NCI-H2227 (cell line): ENCODE data around the gene PCDHA11.
"Not testable (repeated sequence)": the region's sequence is repeated elsewhere in the genome, so short reads cannot be mapped to it uniquely, and the experiment has no call there.

Experiments used
- DNase-seq: peaks from one replicate; lab custom pipeline; 2025; ENCODE audit not compliant: unreplicated experiment; lab: John Stamatoyannopoulos, UW

Gene PCDHA11

GRCh38 chr5:140849831-140850634 is 18.7 kb upstream of the PCDHA11 start:
- not testable (repeated sequence) for DNase-seq

DNA sequence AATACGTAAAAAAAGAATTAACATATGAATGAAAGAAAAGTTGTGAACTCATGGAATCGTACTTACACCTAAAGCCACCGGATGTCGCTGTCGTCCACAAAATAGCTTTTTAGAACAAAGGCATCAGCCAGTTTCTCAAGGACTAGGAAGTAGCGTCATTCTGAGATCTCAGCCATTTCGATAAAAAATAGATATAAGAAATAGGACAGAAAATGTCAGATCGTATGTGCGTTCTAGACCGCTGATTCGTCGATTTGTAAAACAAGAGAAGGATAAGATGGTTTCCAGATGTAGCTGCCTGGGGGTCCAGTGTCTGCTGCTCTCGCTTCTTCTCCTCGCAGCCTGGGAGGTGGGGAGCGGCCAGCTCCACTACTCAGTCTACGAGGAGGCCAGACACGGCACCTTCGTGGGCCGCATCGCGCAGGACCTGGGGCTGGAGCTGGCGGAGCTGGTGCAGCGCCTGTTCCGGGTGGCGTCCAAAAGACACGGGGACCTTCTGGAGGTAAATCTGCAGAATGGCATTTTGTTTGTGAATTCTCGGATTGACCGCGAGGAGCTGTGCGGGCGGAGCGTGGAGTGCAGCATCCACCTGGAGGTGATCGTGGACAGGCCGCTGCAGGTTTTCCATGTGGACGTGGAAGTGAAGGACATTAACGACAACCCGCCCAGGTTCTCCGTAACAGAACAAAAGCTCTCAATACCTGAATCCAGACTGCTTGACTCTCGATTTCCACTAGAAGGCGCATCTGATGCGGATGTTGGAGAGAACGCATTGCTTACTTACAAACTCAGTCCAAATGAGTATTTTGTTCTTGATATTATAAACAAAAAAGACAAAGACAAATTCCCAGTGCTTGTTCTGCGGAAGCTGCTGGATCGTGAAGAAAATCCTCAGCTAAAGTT is 12.7 kb upstream of the PCDHA11 start, which contains the start of gene PCDHA10:
Gene PCDHA10, plus strand, starts transcription at position 126 of the 903 bp plus-strand sequence. Its CDS starts 152 bp downstream, at position 278.
- no peak for DNase-seq

GRCh38 chr5:140857177-140857986 is 11.4 kb upstream of the PCDHA11 start:
- no peak for DNase-seq

DNA sequence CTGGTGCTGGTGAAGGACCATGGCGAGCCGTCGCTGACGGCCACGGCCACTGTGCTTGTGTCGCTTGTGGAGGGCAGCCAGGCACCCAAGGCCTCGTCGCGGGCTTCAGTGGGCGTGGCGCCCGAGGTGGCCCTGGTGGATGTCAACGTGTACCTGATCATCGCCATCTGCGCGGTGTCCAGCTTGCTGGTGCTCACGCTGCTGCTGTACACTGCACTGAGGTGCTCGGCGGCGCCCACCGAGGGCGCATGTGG is 10.8 kb upstream of the PCDHA11 start:
- no peak for DNase-seq

- no peak for DNase-seq
These were observed 6.1 kb upstream of the PCDHA11 start for GRCh38 chr5:140862441-140863295.

- no peak for DNase-seq
These were observed 764 bp downstream of the PCDHA11 start for GRCh38 chr5:140869555-140869886.

GRCh38 chr5:140870221-140871201 is 1.8 kb downstream of the PCDHA11 start:
- no peak for DNase-seq

DNA sequence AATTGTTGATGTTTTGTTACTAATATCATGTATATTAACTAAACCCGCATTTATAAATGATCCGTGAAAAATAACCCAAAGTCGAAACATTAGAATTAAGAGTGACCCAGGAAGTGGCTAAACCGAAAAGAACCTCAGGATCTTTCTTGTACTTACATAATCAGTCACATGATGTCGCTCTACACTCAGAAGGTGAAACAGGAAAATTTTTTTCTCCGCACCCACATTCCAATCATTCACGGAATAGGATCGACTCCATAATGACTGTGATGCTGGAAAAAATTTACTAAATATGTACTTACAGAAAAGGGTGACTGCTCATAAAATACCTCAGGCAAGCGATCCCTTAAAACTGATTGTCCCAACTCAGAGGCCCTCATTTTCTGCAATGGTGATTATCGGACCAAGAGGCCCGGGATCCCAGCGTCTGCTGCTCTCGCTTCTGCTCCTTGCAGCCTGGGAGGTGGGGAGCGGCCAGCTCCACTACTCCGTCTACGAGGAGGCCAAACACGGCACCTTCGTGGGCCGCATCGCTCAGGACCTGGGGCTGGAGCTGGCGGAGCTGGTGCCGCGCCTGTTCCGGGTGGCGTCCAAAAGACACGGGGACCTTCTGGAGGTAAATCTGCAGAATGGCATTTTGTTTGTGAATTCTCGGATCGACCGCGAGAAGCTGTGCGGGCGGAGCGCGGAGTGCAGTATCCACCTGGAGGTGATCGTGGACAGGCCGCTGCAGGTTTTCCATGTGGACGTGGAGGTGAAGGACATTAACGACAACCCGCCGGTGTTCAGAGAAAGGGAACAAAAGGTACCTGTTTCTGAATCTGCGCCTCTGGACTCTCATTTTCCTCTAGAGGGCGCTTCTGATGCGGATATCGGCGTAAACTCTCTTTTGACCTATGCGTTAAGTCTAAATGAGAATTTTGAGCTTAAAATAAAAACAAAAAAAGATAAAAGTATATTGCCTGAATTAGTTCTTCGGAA is 6.6 kb downstream of the PCDHA11 start, which contains the start of gene PCDHA12:
Gene PCDHA12, plus strand, starts transcription at position 224 of the 981 bp plus-strand sequence. Its CDS starts 165 bp downstream, at position 389.
- DNase-seq, result no peak

DNA sequence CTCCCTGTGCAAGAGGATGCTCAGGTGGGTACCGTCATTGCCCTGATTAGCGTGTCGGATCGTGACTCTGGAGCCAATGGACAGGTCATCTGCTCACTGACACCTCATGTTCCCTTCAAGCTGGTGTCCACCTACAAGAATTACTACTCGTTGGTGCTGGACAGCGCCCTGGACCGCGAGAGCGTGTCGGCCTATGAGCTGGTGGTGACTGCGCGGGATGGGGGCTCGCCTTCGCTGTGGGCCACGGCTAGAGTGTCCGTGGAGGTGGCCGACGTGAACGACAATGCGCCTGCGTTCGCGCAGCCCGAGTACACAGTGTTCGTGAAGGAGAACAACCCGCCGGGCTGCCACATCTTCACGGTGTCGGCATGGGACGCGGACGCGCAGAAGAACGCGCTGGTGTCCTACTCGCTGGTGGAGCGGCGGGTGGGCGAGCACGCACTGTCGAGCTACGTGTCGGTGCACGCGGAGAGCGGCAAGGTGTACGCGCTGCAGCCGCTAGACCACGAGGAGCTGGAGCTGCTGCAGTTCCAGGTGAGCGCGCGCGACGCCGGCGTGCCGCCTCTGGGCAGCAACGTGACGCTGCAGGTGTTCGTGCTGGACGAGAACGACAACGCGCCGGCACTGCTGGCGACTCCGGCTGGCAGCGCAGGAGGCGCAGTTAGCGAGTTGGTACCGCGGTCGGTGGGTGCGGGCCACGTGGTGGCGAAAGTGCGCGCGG is 7.9 kb downstream of the PCDHA11 start:
- not testable (repeated sequence) for DNase-seq

GRCh38 chr5:140877262-140877581 is 8.5 kb downstream of the PCDHA11 start:
- DNase-seq, result no peak

GRCh38 chr5:140881889-140882590 is 13.3 kb downstream of the PCDHA11 start, which contains the start of gene PCDHA13:
Gene PCDHA13, plus strand, starts transcription at chr5:140882124. Its CDS starts 145 bp downstream, at chr5:140882269.
- DNase-seq, result no peak

DNA sequence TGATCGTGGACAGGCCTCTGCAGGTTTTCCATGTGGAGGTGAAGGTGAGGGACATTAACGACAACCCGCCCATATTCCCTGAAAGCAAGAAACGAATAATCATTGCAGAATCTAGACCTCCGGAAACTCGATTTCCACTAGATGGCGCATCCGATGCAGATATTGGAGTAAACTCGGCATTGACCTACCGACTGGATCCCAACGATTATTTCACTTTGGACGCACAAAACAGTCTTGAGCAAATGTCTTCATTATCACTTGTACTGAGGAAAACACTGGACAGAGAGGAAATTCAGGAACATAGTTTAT is 13.8 kb downstream of the PCDHA11 start:
- DNase-seq, result no peak

DNA sequence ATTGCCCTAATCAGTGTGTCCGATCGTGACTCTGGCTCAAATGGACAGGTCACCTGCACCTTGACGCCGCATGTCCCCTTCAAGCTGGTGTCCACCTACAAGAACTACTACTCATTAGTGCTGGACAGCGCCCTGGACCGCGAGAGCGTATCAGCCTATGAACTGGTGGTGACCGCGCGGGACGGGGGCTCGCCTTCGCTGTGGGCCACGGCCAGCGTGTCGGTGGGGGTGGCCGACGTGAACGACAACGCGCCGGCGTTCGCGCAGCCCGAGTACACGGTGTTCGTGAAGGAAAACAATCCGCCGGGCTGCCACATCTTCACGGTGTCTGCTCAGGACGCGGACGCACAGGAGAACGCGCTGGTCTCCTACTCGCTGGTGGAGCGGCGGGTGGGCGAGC is 14.6 kb downstream of the PCDHA11 start:
- DNase-seq, result no peak

DNA sequence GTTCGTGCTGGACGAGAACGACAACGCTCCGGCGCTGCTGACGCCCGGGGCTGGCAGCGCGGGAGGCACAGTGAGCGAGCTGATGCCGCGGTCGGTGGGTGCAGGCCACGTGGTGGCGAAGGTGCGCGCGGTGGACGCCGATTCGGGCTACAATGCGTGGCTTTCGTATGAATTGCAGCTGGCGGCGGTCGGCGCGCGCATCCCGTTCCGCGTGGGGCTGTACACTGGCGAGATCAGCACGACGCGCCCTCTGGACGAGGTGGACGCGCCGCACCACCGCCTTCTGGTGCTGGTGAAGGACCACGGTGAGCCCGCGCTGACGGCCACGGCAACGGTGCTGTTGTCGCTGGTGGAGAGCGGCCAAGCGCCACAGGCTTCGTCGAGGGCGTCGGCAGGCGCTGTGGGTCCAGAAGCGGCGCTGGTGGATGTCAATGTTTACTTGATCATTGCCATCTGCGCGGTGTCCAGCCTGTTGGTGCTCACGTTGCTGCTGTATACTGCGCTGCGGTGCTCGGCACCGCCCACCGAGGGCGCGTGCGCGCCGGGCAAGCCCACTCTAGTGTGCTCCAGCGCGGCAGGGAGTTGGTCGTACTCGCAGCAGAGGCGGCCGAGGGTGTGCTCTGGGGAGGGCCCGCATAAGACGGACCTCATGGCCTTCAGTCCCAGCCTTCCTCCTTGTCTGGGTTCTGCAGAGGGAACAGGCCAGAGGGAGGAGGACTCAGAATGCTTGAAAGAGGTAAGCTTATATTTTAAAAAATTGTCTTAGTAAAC is 15.4 kb downstream of the PCDHA11 start:
- DNase-seq, result no peak

- no peak for DNase-seq
These were observed 47.6 kb downstream of the PCDHA11 start for GRCh38 chr5:140916325-140916724.
